D721Med (cell line): ENCODE results near the gene MICAL3.
A peak's percentile ranks its signal among the peaks of the same experiment; 100 is the strongest.

ENCODE experiments used
- DNase-seq: peaks from one replicate; pipeline ENCODE4 v3.0.0; 2011; ENCODE audit warnings: low spot score; ENCODE audit not compliant: insufficient read length
- FAIRE-seq: peaks from 2 replicates; lab custom pipeline; 2011; peaks lifted over from hg19 to GRCh38; lab: Jason Lieb, UNC
- CTCF ChIP-seq: IDR thresholded peaks from 2 replicates; pipeline ENCODE4 v1.5.1; 2012; ENCODE audit warnings: mild to moderate bottlenecking, control low read depth; ENCODE audit not compliant: insufficient read depth; ENCODE audit errors: missing control alignments

The MICAL3 gene

GRCh38 chr22:17835256-17835655, 189.1 kb downstream of the MICAL3 start:
- TF ChIP-seq CTCF: no peak
- DNase-seq (no peak), FAIRE-seq (no peak)

- FAIRE-seq: no peak
- no peak for TF ChIP-seq CTCF
- DNase-seq: no peak
Measured at GRCh38 chr22:17833489-17833888, 190.9 kb downstream of the MICAL3 start.

- DNase-seq (no peak), FAIRE-seq (no peak)
- no peak for TF ChIP-seq CTCF
Measured at GRCh38 chr22:17832665-17833064, 191.7 kb downstream of the MICAL3 start.

- DNase-seq (no peak), FAIRE-seq (no peak)
- TF ChIP-seq CTCF: no peak
Measured at GRCh38 chr22:17831501-17832251, 192.7 kb downstream of the MICAL3 start.

GRCh38 chr22:17830043-17830961, 194.1 kb downstream of the MICAL3 start:
- peak; percentile 95 for TF ChIP-seq CTCF
- peak; percentile 88 for DNase-seq
- no peak for FAIRE-seq

- DNase-seq (no peak), FAIRE-seq (no peak)
- TF ChIP-seq CTCF: no peak
Measured at GRCh38 chr22:17829695-17830042, 194.7 kb downstream of the MICAL3 start.
